ENCODE measurements around the gene PFDN5.
"Not testable (repeated sequence)": the region's sequence is repeated elsewhere in the genome, so short reads cannot be mapped to it uniquely, and the experiment has no call there.

Gene PFDN5

DNA sequence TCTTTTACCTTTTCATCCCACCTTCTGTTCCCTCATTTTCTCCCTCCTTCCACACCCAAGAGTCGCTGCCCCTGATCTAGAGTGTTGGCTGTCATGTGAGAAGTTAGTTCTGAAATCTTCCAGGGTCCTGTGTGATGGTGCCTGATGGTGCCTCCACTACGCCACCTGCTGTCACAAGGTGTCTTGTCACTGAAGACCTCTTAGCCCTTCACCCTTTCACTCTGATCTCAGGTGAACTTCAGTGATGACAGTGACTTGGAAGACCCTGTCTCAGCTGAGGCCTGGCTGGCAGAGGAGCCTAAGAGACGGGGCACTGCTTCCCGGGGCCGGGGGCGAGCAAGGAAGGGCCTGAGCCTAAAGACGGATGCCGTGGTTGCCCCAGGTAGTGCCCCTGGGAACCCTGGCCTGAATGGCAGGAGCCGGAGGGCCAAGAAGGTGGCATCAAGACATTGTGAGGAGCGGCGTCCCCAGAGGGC lies 7.6 kb upstream of the PFDN5 start:
- DNase-seq, result peak; percentile 63

DNA sequence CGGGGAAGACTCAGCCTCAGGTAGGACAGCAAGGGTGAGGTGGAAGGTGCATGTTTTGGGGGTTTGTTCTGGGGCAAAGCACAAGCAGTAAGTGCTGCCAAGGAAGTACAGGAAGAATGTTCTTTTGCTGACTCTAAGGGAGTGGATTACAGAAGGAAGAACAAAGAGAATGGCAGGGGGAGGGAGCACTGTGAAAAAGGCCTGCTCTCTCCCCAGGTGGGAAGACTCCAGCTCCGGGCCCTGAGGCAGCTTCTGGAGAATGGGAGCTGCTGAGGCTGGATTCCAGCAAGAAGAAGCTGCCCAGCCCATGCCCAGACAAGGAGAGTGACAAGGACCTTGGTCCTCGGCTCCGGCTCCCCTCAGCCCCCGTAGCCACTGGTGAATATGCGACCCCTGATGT lies 7.0 kb upstream of the PFDN5 start:
- no peak for DNase-seq

DNA sequence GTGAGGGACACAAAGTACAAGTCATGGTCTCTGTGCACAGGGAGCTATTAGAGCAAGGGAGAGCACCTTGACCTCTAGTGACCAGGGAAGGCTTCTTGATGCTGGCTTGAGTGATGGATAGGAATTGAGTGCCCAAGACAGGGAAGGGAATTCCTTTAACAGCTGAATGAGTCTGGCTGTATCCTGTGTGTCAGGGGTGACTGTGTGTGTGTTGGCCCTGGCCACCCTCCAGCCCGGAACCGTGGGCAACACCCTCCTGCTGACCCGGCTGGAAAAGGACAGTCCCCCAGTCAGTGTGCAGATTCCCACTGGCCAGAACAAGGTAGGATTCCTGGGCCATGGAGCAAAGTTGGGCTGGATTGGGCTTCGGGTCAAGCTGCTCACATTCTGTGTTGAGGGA lies 5.5 kb upstream of the PFDN5 start:
- no peak for DNase-seq

DNA sequence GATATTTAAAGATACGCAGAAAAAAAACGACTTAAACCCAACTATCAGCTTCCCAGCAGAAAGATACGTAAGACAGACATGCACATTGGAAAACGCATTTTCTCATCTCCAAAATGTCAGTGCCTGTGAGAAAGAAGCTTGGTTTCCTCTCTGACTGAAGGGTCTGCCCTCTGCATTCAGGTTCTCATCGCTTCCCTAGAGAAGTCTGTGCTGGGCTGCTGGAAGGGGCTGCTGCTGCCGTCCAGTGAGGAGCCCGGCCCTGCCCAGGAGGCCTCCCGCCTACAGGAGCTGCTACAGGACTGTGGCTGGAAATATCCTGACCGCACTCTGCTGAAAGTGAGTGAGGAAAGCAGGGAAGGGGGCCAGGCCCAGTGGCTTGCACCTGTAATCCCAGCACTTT lies 4.7 kb upstream of the PFDN5 start:
- no peak for DNase-seq

DNA sequence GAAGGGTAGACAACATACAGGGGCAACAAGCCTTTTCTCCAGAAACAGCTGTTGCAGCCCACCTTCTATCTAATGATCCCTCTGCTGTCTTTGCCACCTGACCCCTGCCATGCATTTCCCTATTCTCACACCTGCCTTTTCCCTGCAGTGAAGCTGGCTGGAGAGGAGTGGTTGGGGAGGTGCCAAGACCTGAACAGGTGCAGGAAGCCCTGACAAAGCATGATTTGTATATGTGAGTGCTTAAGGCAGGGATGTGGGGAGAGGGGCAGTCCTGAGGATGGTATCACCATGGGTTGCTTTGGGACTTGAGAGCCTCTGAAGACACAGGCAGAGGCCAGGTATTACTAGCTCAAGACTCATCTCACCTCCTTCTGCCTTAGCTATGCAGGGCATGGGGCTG lies 2.9 kb upstream of the PFDN5 start:
- DNase-seq, result no peak

DNA sequence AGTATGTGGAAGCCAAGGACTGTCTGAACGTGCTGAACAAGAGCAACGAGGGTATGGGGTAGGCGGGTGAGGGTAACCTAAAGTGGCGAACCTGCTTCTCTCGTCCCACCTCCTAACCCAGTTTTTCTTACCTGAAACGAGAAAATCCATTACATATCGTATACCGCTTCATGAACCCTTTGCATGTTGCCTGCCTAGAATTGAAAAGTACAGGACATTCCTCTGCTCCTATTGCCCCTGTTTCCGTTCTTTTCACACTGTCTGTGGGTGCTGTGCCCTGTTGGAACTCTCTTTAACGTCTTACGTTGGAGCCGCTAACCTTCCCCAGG lies 513 bp downstream of the PFDN5 start:
- no peak for DNase-seq

DNA sequence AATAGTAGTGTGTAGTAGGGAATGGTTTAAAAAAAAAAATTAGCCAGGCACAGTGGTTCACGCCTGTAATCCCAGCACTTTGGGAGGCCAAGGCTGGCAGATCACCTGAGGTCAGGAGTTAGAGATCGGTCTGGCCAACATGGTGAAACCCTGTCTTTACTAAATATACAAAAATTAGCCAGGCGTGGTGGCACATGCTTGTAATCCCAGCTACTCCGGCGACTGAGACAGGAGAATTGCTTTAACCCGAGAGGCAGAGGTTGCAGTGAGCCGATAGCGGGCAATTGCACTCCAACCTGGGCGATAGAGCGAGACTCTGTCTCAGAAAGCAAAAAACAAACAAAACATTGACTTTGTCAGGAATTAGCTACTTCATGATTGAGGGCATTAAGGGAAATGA lies 1.8 kb downstream of the PFDN5 start:
- DNase-seq, result not testable (repeated sequence)

DNA sequence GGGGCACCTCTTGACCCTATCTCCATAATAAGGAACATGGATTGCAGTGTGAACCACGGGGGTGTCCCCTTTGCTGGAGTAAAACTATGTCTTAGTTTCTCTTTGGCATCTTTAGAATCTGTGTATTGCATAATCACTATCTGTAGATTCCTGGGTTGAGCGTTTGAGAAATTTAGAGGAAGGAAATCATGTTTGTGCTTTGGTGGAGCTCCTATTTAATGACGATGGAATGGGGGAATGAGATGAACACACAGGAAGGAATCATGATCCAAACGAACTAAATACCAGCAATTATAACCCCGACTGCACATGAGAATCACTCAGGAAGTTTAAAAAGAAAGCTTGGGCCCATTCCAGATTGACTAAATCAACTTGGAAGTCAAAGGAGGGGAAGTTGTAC lies 2.8 kb downstream of the PFDN5 start:
- no peak for DNase-seq

DNA sequence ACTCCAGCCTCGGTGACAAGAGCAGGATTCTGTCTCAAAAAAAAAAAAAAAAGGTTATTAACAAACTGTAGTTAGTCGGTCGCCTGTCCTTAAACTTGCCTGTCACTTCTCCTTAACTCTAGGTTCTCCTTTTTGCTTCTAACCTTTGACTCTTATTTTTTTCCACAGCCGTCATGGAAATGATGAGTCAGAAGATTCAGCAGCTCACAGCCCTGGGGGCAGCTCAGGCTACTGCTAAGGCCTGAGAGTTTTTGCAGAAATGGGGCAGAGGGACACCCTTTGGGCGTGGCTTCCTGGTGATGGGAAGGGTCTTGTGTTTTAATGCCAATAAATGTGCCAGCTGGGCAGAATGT lies 3.7 kb downstream of the PFDN5 start:
- DNase-seq, result peak; percentile 45

DNA sequence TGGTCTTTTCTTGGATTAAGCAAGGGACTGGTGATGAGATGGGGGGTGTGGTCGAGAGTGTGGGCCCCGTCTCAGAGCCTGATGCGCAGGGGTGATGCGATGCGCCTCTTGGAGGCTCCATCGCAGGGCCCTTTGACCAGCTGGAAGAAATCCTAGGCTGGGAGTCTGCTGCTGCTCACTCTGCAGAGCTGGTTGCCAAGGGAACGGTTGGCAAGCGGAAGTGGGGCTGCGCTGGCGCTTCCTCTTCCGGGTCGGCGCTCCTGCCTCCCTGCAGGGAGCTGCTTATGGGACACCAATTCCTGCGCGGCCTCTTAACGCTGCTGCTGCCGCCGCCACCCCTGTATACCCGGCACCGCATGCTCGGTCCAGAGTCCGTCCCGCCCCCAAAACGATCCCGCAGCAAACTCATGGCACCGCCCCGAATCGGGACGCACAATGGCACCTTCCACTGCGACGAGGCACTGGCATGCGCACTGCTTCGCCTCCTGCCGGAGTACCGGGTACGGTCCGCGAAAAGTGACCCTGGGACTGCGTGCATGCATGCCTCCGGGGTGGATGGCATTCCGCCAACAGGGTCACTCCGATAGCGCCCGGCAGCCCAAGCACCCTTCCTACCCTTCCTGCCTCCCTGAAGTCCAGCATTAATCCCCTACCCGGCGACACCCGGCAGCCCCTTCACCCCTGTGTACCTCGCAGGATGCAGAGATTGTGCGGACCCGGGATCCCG lies 4.3 kb downstream of the PFDN5 start, which contains the start of gene MYG1:
Gene MYG1 (plus strand): TSS at position 242 of the 727 bp plus-strand sequence. CDS start 43 bp downstream, at position 285.
- DNase-seq, result peak; percentile 70

DNA sequence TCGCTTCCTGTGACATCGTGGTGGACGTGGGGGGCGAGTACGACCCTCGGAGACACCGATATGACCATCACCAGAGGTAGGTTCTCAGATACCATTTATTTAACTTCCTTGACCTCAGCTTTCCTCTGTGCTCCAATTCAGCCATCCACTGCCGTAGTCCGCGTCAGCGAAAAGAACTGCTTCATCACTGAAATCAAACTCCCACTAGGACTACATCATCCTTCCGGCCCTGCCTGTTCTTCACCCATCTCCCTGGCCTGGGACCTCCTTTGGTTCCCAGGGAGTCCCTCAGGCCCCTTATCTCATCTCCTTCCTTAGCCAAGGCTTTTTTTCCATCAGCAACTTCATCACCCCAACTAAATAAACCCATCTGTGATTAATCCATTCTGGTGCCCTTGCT lies 4.8 kb downstream of the PFDN5 start:
- DNase-seq, result no peak

DNA sequence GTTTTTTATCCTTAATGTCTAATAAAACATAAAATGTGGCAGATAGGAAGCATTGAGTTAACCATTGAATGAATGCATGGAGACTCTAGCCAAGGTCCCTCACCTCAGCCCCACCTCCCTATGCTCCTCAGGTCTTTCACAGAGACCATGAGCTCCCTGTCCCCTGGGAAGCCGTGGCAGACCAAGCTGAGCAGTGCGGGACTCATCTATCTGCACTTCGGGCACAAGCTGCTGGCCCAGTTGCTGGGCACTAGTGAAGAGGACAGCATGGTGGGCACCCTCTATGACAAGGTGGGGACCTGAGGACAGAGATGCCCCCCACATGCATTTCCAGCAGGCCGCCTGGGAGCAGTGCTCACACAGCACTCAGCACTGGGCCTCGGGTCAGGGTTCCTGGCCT lies 7.6 kb downstream of the PFDN5 start:
- DNase-seq, result no peak

DNA sequence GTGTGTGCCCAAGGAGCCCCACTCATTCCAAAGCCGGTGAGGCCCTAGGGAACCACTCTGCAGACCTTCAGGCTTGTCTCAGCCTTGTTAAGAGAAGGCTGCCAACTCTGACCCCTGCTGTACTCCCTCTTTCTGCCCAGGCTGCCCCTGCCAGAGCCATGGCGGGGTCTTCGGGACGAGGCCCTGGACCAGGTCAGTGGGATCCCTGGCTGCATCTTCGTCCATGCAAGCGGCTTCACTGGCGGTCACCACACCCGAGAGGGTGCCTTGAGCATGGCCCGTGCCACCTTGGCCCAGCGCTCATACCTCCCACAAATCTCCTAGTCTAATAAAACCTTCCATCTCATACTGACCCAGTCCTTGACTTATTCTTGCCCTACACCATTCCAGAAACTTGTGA lies 11.5 kb downstream of the PFDN5 start:
- DNase-seq, result no peak

DNA sequence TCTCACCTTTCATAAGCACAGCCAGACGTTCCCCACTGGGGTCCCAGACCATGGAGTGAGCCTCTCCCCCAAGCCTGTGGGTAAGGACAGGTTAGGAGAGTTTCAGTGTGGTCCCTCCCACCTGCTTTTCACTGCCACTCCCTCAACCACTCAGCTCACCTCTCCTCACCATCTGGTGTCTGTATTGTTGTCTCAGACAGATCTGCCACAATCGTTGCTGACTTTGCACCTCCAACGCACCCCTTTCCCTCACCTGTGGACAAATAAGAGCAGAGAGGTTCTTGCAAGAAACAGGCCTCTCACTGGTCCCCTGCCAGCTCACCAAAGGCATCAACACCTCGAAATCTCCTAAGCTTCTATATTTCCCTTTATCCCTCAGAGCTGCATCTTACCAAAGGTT lies 12.9 kb downstream of the PFDN5 start:
- DNase-seq, result no peak

DNA sequence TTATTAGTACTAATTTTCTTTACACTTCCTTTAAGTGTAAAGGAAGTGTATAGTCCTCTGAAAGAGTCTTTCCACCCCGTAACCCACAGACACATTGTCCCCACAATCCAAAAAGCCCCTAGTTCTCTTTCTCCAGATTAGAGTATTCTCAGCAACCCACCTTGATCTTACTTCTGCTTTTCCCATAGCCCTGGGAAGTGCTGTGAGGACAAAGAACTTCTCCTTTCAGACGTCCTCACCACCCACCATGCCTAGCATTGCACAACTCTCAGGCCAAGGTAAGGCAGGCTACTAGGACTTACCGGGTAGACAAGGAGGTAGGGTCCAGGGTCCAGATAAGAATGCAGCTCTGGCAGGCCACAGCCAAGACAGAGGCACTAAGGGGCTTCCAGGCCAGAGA lies 18.7 kb downstream of the PFDN5 start:
- no peak for DNase-seq

DNA sequence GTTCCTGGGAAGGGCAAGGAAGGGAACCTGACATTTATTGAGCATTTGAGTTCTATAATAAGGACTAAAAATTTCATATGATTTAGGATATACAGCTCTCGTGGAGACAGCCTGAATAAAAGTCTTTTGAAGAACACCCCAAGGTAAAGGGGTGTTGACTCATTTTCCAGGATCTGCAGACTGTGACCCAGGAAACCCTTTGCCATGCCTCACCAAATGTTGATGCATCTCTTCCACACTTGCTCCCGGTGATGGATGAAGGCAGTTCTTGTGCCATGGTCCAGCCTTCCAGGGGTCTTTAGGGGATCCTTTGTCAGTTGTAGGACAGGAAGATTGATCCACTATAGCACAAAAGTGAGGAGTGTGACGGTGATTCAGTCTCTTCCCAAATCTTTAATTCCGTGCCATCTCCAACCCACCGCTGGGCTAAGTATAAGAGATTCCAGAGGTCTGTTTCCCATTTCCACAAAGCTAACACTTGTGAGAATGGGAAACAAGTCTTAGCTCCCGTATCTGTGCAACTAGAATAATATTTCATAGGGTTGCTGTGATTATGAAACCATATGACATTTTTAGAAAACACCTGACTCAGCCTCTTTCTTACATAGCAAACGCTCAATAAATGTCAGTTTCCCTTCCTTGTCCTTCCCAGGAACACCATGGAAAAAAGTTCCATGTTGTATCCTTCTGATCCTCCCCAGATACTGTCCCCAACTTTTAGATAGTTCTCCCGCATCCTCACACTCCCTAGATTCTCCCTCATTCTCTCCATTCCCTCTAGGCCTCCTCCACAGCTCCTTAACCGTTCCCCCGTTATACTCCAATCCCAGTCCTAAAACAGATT lies 25.2 kb downstream of the PFDN5 start:
- DNase-seq, result no peak

DNA sequence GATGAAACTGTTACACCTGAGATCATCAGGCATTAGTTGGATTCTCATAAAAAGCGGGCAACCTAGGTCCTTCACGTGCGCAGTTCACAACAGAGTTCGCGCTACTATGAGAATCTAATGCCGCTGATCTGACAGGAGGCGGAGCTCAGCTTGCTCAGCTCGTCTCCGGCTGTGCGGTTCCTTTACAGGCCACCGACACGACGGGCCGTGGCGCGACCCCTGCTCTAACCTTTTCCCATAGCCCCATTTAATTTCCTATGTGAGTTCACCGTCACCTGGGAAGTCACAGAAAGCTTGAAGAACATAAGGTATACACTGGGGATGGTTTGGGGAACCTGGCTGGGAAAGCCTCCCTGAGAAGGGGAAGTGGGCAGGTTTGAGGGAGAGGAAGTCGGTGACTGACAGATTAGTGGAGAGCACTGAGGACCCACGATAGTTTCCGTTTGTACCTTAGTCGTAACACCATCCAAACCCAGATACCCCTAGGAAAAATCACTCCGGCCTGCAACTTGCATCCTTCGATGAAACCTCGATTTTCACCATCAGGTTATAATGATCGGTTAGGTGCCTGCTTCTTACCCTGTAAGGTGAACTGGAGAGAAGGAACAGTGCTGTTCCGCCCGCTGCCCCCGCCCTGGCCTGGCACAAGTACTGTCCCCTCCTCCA lies 28.9 kb downstream of the PFDN5 start:
- peak; percentile 32 for DNase-seq

DNA sequence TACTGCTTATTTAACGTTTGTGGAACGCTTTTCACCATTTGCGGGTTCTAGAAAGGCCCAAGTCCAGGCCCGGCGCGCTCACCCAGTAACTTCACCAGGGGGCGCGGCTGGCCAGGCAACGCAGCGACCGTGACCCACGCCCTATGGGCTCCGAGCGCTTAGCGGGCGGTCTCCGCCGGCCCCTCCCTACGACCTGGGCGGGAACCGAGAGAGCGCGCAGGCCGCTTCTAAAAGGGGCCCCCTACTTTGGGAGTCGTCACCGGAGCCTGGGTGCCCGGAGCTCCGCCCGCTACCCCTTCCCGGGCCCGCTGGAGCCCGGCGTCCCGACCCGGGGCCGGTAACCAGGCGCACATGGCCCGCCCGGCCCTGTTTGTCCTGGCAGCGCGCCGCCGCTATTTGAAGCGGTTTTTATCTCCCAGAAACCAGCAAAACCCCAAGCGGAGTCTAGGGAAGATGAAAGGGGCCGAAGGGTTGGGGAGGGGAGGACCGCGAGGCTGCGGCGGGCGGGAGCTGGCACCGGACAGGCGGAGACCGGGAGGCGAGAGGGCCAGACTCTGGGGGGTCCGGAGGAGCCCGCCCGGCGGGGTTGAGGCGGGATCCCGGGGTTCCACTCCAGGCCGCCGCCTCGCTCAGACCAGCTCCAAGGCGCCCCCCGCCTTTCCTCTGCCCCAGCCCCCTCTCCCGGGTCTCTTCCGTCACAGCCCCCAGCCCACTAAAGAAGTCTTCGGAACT lies 29.6 kb downstream of the PFDN5 start:
- peak; percentile 64 for DNase-seq

DNA sequence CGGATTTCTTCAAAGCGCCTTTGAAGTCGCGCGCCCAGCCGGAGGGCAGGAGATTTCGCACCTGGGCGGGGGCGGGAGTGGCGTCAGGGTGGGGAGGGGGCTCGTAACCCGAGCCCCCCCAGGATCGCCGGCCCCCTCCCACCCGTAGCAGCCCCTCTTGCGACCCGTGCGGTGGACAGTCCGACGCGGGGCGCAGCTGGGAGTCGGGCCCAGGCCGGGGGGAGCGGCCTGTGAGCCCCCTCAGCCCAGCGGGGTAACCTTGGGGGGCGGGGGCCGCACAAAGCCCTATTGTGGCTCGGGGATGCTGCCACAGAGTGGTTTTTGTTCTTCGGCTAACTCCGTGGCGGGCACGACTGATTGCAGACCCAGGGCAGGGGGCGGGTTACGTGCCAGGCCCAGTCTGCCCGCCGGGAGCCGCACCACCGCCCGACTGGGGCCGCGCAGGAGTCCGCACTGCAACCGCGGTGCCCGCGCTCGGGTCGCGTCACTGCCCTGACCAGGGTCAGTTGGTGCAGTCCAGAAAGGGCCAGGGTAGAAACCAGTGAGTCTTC lies 30.2 kb downstream of the PFDN5 start:
- DNase-seq, result no peak

DNA sequence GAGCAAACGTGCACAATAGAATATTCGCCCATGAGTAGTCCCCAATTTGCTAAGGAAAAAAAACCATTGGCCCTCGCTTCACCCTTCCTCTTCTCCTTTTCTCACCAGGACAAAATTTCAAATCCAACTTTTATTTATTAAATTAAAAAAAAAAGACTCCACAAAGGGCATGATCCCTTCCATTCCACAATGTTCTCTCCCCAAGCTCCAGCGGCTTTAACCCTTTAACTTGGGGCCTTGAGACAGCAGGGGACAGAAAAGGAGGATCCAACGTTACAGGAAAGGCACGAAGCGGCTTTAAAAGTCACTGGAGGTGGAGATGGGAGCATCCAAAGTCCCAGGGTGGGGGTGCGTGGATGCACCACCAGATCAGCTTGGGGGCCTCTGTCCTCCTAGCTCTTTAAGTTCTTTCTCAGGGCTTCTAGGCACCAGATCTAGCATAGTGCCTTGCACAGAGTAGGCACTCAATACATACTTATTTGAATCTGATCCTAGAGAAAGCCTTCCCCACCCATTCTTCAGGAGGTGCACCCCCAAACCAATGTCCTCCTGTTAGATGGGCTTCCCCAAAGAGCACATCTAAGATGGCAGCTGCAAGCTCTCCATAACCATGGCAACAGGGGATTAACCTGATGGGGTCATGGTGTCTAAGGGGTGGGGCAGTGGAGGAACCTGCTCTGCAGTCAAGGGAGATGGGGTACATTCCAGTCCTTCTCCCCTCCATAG lies 31.3 kb downstream of the PFDN5 start:
- no peak for DNase-seq

DNA sequence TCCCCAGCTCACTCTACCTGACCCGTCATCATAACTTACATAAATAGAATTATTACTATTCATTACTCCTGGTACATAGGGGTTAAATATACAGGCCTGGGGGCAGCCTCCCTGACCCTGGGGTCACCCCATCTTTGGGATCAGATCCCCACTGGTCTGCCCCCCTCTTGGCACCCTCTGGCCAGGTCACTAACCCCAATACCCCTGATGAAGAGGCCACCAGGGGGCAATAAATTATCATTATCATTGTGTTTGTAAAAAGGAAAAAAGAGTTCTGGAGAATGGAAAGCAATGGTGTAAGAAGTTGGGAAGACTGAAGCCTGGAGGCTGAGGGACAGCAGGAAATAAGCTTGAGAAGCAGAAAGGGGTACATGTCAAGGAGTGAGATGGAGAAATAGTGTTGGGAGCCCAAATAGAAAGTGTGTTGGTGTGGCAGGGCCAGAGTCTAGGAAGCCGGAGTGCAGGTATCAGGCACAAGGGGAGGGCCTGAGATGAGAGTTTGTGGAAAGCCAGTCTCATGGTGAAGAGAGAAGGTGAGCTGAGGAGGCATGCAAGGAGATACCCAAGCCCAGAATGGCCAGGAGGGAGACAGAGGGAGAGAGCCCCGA lies 32.2 kb downstream of the PFDN5 start:
- no peak for DNase-seq

DNA sequence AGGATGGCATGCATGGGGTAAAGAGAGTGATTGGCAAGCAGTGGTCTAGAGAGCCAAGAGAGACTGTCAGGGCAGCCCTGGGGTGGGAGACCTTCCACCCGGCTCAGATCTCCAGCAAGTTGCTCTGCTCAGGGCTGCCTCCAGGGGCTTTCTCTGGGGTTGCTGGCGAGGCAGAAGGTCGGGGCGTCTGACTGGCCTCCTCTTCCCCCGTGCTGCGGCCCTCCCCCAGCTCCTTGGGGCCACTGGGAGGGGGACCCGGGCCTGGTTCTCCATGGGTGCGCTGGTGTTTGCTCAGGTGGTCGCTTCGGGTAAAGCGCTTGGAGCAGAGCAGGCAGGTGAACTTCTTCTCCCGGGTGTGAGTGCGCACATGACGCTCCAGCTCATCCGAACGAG lies 32.7 kb downstream of the PFDN5 start:
- no peak for DNase-seq
